GM18508 (cell line): ENCODE data around the gene ADGRL3.

ENCODE experiments used
- ATAC-seq: cut with Tn5 transposase; IDR thresholded peaks from one replicate; pipeline ENCODE4 v1.9.1; 2021; ENCODE audit warnings: moderate number of reproducible peaks; ENCODE audit not compliant: insufficient read depth, unreplicated experiment

The ADGRL3 gene

GRCh38 chr4:61200187-61200915 is at the start of gene ADGRL3:
Gene ADGRL3, plus strand, starts transcription at chr4:61200326.
- ATAC-seq = no peak

- ATAC-seq = no peak
These were observed 47.7 kb upstream of the ADGRL3 start for GRCh38 chr4:61152433-61152832.

- ATAC-seq = no peak
These were observed 39.6 kb upstream of the ADGRL3 start for GRCh38 chr4:61160478-61160877.

GRCh38 chr4:61162116-61162515 is 38.0 kb upstream of the ADGRL3 start:
- ATAC-seq = no peak

- no peak for ATAC-seq
These were observed 26.3 kb upstream of the ADGRL3 start for GRCh38 chr4:61173799-61174198.

- ATAC-seq = no peak
These were observed 24.6 kb upstream of the ADGRL3 start for GRCh38 chr4:61175495-61175894.

GRCh38 chr4:61177367-61177766 is 22.8 kb upstream of the ADGRL3 start:
- no peak for ATAC-seq

- ATAC-seq = no peak
These were observed 19.7 kb upstream of the ADGRL3 start for GRCh38 chr4:61180405-61180804.

GRCh38 chr4:61182915-61183314 is 17.2 kb upstream of the ADGRL3 start:
- ATAC-seq = no peak

- ATAC-seq = no peak
These were observed 14.8 kb upstream of the ADGRL3 start for GRCh38 chr4:61185288-61185687.

GRCh38 chr4:61192392-61192791 is 7.7 kb upstream of the ADGRL3 start:
- no peak for ATAC-seq

- ATAC-seq = no peak
These were observed 6.3 kb upstream of the ADGRL3 start for GRCh38 chr4:61193863-61194262.

GRCh38 chr4:61194571-61194970 is 5.6 kb upstream of the ADGRL3 start:
- no peak for ATAC-seq

GRCh38 chr4:61195101-61195500 is 5.0 kb upstream of the ADGRL3 start:
- no peak for ATAC-seq

- ATAC-seq = no peak
These were observed 1.4 kb upstream of the ADGRL3 start for GRCh38 chr4:61198686-61199085.

GRCh38 chr4:61199873-61200186 is 296 bp upstream of the ADGRL3 start:
- ATAC-seq = no peak

GRCh38 chr4:61200916-61201526 is 895 bp downstream of the ADGRL3 start:
- no peak for ATAC-seq

- no peak for ATAC-seq
These were observed 1.4 kb downstream of the ADGRL3 start for GRCh38 chr4:61201561-61201960.

- no peak for ATAC-seq
These were observed 2.0 kb downstream of the ADGRL3 start for GRCh38 chr4:61201961-61202637.

GRCh38 chr4:61202638-61203435 is 2.7 kb downstream of the ADGRL3 start:
- ATAC-seq = no peak

- no peak for ATAC-seq
These were observed 3.3 kb downstream of the ADGRL3 start for GRCh38 chr4:61203436-61203790.
